Medulla oblongata (tissue), 1 donor: Measurements from ENCODE around the gene ARNT2.
"Not testable (repeated sequence)": the region's sequence is repeated elsewhere in the genome, so short reads cannot be mapped to it uniquely, and the experiment has no call there.

ENCODE experiments used
- DNase-seq: peaks from one replicate; pipeline ENCODE4 v3.0.0-alpha.2; 2015; ENCODE audit errors: extremely low spot score

The ARNT2 gene

GRCh38 chr15:80614711-80615360 is 210.7 kb downstream of the ARNT2 start:
- DNase-seq: no peak

GRCh38 chr15:80615361-80615736 is 211.2 kb downstream of the ARNT2 start:
- DNase-seq: no peak

- DNase-seq: no peak
These were observed 211.7 kb downstream of the ARNT2 start for GRCh38 chr15:80615783-80616391.

- DNase-seq: no peak
These were observed 214.7 kb downstream of the ARNT2 start for GRCh38 chr15:80618685-80619400.

- no peak for DNase-seq
These were observed 215.5 kb downstream of the ARNT2 start for GRCh38 chr15:80619680-80620079.

GRCh38 chr15:80620141-80620540 is 216.0 kb downstream of the ARNT2 start:
- no peak for DNase-seq

- DNase-seq: no peak
These were observed 216.7 kb downstream of the ARNT2 start for GRCh38 chr15:80620931-80621330.

GRCh38 chr15:80626643-80627120 is 222.5 kb downstream of the ARNT2 start:
- DNase-seq: no peak

GRCh38 chr15:80629355-80629754 is 225.2 kb downstream of the ARNT2 start:
- no peak for DNase-seq

GRCh38 chr15:80630981-80631380 is 226.8 kb downstream of the ARNT2 start:
- no peak for DNase-seq

GRCh38 chr15:80633221-80633620 is 229.0 kb downstream of the ARNT2 start:
- no peak for DNase-seq

GRCh38 chr15:80635953-80636352 is 231.8 kb downstream of the ARNT2 start:
- no peak for DNase-seq

GRCh38 chr15:80636675-80637074 is 232.5 kb downstream of the ARNT2 start:
- no peak for DNase-seq

- DNase-seq: no peak
These were observed 233.6 kb downstream of the ARNT2 start for GRCh38 chr15:80637747-80638146.

- DNase-seq: no peak
These were observed 234.5 kb downstream of the ARNT2 start for GRCh38 chr15:80638553-80639167.

GRCh38 chr15:80639168-80639555 is 235.0 kb downstream of the ARNT2 start:
- DNase-seq: no peak

- no peak for DNase-seq
These were observed 236.4 kb downstream of the ARNT2 start for GRCh38 chr15:80640531-80641121.

- DNase-seq: no peak
These were observed 237.2 kb downstream of the ARNT2 start for GRCh38 chr15:80641384-80641783.

GRCh38 chr15:80643431-80643951 is 239.3 kb downstream of the ARNT2 start:
- no peak for DNase-seq

GRCh38 chr15:80645494-80646065 is 241.4 kb downstream of the ARNT2 start:
- no peak for DNase-seq

- not testable (repeated sequence) for DNase-seq
These were observed 243.2 kb downstream of the ARNT2 start for GRCh38 chr15:80647424-80647823.
